HG02938 (cell line): ENCODE measurements around the gene LAMTOR2.
"Not testable (repeated sequence)": the region's sequence is repeated elsewhere in the genome, so short reads cannot be mapped to it uniquely, and the experiment has no call there.

ENCODE experiments used
- ATAC-seq: cut with Tn5 transposase; IDR thresholded peaks from one replicate; pipeline ENCODE4 v1.9.1; 2021; ENCODE audit warnings: mild to moderate bottlenecking, moderate library complexity; ENCODE audit not compliant: unreplicated experiment

Gene LAMTOR2

GRCh38 chr1:156051011-156051725, 3.4 kb upstream of the LAMTOR2 start:
- ATAC-seq, result no peak

- ATAC-seq, result no peak
These were observed 1.5 kb upstream of the LAMTOR2 start for GRCh38 chr1:156052862-156053767.

- ATAC-seq, result peak; percentile 19
These were observed 648 bp upstream of the LAMTOR2 start, which contains the start of gene UBQLN4 for GRCh38 chr1:156053768-156054499. UBQLN4 (minus strand) TSS chr1:156053798; CDS start chr1:156053701, 97 bp downstream.

- ATAC-seq, result no peak
These were observed 883 bp downstream of the LAMTOR2 start for GRCh38 chr1:156055281-156056048.

- no peak for ATAC-seq
These were observed 1.8 kb downstream of the LAMTOR2 start for GRCh38 chr1:156056326-156056849.

GRCh38 chr1:156060937-156061636, 6.5 kb downstream of the LAMTOR2 start, which contains the start of gene RAB25:
RAB25 (plus strand) TSS chr1:156061160; CDS start chr1:156061401, 241 bp downstream.
- ATAC-seq, result no peak

- no peak for ATAC-seq
These were observed 7.6 kb downstream of the LAMTOR2 start for GRCh38 chr1:156062189-156062588.

- ATAC-seq, result no peak
These were observed 9.4 kb downstream of the LAMTOR2 start for GRCh38 chr1:156063997-156064285.

GRCh38 chr1:156064615-156065014, 10.0 kb downstream of the LAMTOR2 start:
- no peak for ATAC-seq

- ATAC-seq, result no peak
These were observed 10.6 kb downstream of the LAMTOR2 start for GRCh38 chr1:156065212-156065611.

- ATAC-seq, result no peak
These were observed 11.3 kb downstream of the LAMTOR2 start for GRCh38 chr1:156065871-156066270.

- ATAC-seq, result no peak
These were observed 12.7 kb downstream of the LAMTOR2 start for GRCh38 chr1:156067262-156067661.

- no peak for ATAC-seq
These were observed 15.2 kb downstream of the LAMTOR2 start for GRCh38 chr1:156069490-156070455.

- no peak for ATAC-seq
These were observed 16.0 kb downstream of the LAMTOR2 start for GRCh38 chr1:156070548-156070947.

GRCh38 chr1:156071332-156071816, 16.8 kb downstream of the LAMTOR2 start:
- ATAC-seq, result not testable (repeated sequence)

- no peak for ATAC-seq
These were observed 17.7 kb downstream of the LAMTOR2 start for GRCh38 chr1:156072251-156072650.

GRCh38 chr1:156073110-156073687, 18.6 kb downstream of the LAMTOR2 start:
- no peak for ATAC-seq

- no peak for ATAC-seq
These were observed 19.2 kb downstream of the LAMTOR2 start for GRCh38 chr1:156073740-156074139.
